Hepatocyte (in vitro differentiated cells): ENCODE results near the gene HTRA1.

Source experiments
- CTCF ChIP-seq: fragments of 200-600 bp; sonication (generic); IDR thresholded peaks from 2 replicates; pipeline ENCODE4 v1.5.1; 2016; ENCODE audit warnings: antibody characterized with exemption, mild to moderate bottlenecking; ENCODE audit not compliant: poor library complexity
- EZH2 ChIP-seq: fragments of 200-600 bp; sonication (generic); IDR thresholded peaks from 2 replicates; pipeline ENCODE4 v1.6.1; 2016; ENCODE audit warnings: antibody characterized with exemption, mild to moderate bottlenecking, borderline replicate concordance
- EZH2phosphoT487 ChIP-seq: fragments of 200-600 bp; sonication (generic); IDR thresholded peaks from one replicate; pipeline ENCODE4 v1.6.1; 2018; ENCODE audit warnings: antibody characterized with exemption, mild to moderate bottlenecking, low read depth, moderate library complexity; ENCODE audit not compliant: unreplicated experiment, severe bottlenecking

- TF ChIP-seq EZH2 (no peak), CTCF (no peak), EZH2phosphoT487 (no peak)
These were observed 5.6 kb downstream of the HTRA1 start for GRCh38 chr10:122466951-122467381.
